OCI-LY7 (cell line): ENCODE measurements around the gene AHCTF1. TPM values are rescaled to one million over a fixed set of nuclear protein-coding genes. Genes with fewer than 3 reads are reported as not detected.

Experiments
- BruUV-seq: library from RNA; stranded (reverse); fragments of 400-500 nt; replicated peaks from 2 replicates; lab custom pipeline; 2021; lab: Mats Ljungman, UMichigan
- CTCF ChIA-PET: fragments of 300-600 bp; sonication (Branson Sonifier 250); formaldehyde crosslinking; loops from one replicate; lab custom pipeline; 2022; ENCODE audit warnings: antibody characterized with exemption; ENCODE audit not compliant: unreplicated experiment; lab: Charles Lee
- POLR2A ChIA-PET: fragments of 300-600 bp; sonication (Branson Sonifier 250); formaldehyde crosslinking; loops from one replicate; lab custom pipeline; 2022; ENCODE audit warnings: antibody characterized with exemption; lab: Charles Lee
- DNase-seq: peaks from one replicate; pipeline ENCODE4 v3.0.0-alpha.2; 2015; ENCODE audit warnings: low spot score
- H2AFZ ChIP-seq: fragments of 200-600 bp; sonication (generic), shearing (Covaris generic); 2 replicates; pipeline ENCODE4 v1.6.1; 2014; ENCODE audit warnings: mild to moderate bottlenecking, antibody characterized with exemption, low read length, moderate library complexity
- H3K27ac ChIP-seq: fragments of 200-600 bp; sonication (generic); 2 replicates; pipeline ENCODE4 v1.5.1; 2014; ENCODE audit warnings: mixed run types, low read depth, mild to moderate bottlenecking, moderate library complexity, low read length, inconsistent platforms; ENCODE audit not compliant: poor library complexity, severe bottlenecking
- H3K36me3 ChIP-seq: fragments of 200-600 bp; sonication (generic); 2 replicates; pipeline ENCODE4 v1.6.1; 2014; ENCODE audit warnings: mild to moderate bottlenecking, antibody characterized with exemption, low read length, moderate library complexity, mixed read lengths; ENCODE audit not compliant: insufficient read depth
- H3K4me1 ChIP-seq: fragments of 200-600 bp; sonication (generic); 2 replicates; pipeline ENCODE4 v1.5.1; 2014; ENCODE audit warnings: mild to moderate bottlenecking, low read length; ENCODE audit not compliant: insufficient read depth, poor library complexity, severe bottlenecking
- H3K4me2 ChIP-seq: fragments of 200-600 bp; sonication (generic); 2 replicates; pipeline ENCODE4 v1.6.1; 2014; ENCODE audit warnings: mild to moderate bottlenecking, low read length
- H3K4me3 ChIP-seq: fragments of 200-600 bp; sonication (generic); 2 replicates; pipeline ENCODE4 v1.5.1; 2014; ENCODE audit warnings: mild to moderate bottlenecking, low read depth, low read length; ENCODE audit not compliant: poor library complexity, severe bottlenecking
- H3K79me2 ChIP-seq: fragments of 200-600 bp; sonication (generic); 2 replicates; pipeline ENCODE4 v1.6.1; 2016; ENCODE audit warnings: low read depth, mild to moderate bottlenecking, low read length, moderate library complexity, mixed read lengths; ENCODE audit not compliant: insufficient read depth
- H3K9me2 ChIP-seq: fragments of 200-600 bp; sonication (generic); 2 replicates; pipeline ENCODE4 v1.6.1; 2016; ENCODE audit warnings: mild to moderate bottlenecking, low read length, mixed read lengths; ENCODE audit not compliant: insufficient read depth
- H3K9me3 ChIP-seq: fragments of 200-600 bp; sonication (generic); 2 replicates; pipeline ENCODE4 v1.6.1; 2014; ENCODE audit warnings: mild to moderate bottlenecking, mixed run types, low read length, mixed read lengths
- H4K20me1 ChIP-seq: fragments of 200-600 bp; sonication (generic); 2 replicates; pipeline ENCODE4 v1.6.1; 2014; ENCODE audit warnings: mild to moderate bottlenecking, antibody characterized with exemption, low read length, moderate library complexity, mixed read lengths; ENCODE audit not compliant: insufficient read depth
- CTCF ChIP-seq: fragments of 200-600 bp; sonication (generic); conservative IDR thresholded peaks from 2 replicates; pipeline ENCODE4 v1.5.1; 2014; ENCODE audit warnings: mild to moderate bottlenecking, antibody characterized with exemption, low read length, moderate library complexity, mixed read lengths
- EZH2phosphoT487 ChIP-seq: fragments of 200-600 bp; sonication (generic); IDR thresholded peaks from 2 replicates; pipeline ENCODE4 v1.6.1; 2018; ENCODE audit warnings: low read depth, borderline replicate concordance, mild to moderate bottlenecking, mixed run types, antibody characterized with exemption, low read length, moderate library complexity, mixed read lengths
- intact Hi-C: fragments of 100-400 bp; cut with micrococcal nuclease; formaldehyde crosslinking; loops from one replicate; pipeline ENCODE4 v1.10.0; 2022; ENCODE audit not compliant: unreplicated experiment
- total RNA-seq, 2 experiments: library from RNA; depleted of rRNA in 1 of 2; stranded (reverse); fragments of >200 nt in 1 of 2; shearing (Covaris generic) in 1 of 2; gene quantifications; 2 replicates each; pipeline ENCODE4 v1.2.3, GENCODE V29; 2014 to 2022

AHCTF1 gene
- total RNA-seq, 2 experiments from 2014 or later: 38.5 to 57.7 TPM

DNA sequence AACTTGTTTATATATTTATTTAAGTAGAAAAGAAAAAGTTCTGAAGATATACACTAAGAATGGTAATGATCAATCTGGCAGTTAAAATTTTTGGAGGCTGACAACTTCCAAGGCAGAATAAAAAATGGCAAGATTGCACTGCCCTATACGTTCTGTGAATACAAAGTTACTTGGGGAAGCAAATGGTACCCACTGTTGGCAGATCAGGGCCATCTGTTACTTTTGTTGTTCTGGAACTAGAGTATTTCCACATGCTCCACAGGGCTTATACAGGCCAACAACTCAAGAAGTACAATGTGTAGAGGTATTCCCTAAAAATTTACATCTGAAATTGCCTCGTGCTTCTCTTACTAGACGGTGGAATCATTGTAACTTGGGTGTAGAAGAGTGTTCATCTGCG is 53.2 kb downstream of the AHCTF1 start:
- intact Hi-C loops: no loop called here
- POLR2A ChIA-PET: no interaction called here

DNA sequence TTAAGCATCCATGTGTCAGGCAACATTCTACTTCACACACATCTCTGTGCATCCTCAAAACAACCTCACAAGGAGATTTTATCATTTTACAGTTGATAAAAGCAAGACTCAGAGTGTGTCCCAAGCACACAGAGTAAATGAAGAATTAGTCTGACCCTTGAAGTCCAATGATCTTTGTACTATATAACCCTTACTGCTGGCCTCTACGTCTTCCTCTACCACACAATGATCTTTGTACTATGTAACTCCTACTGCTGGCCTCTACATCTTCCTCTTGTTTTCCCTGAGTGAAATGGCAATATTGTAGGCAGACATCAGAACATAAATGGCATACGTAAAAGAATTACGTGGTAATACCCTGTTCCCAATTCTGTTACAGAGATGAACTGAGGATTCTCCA is 55.3 kb downstream of the AHCTF1 start:
- Histone ChIP-seq H3K9me3 (no peaks in the 10 kb centered on the region), H3K4me1 (no peaks in the 10 kb centered on the region), H2AFZ (no peak overlapping the region), H3K79me2 (no peaks in the 10 kb centered on the region; the same call in 1 of the 2 replicates), H3K27ac (no peak overlapping the region), H4K20me1 (no peaks in the 10 kb centered on the region), H3K36me3 (peaks cover 92% of the 10 kb centered on the region), H3K4me2 (no peak overlapping the region), H3K4me3 (no peak overlapping the region), H3K9me2 (no peaks in the 10 kb centered on the region)
- DNase-seq: no peak
- TF ChIP-seq CTCF: no peak
- no peak for TF ChIP-seq EZH2phosphoT487
- no TSS peak for BruUV-seq
- intact Hi-C loops: no loop called here
- ChIA-PET POLR2A (no interaction called here), CTCF (no interaction called here)

More for the DNA sequence above, 53.2 kb downstream of the AHCTF1 start:
- Histone ChIP-seq H3K27ac (no peak overlapping the region), H3K9me3 (no peaks in the 10 kb centered on the region), H2AFZ (no peak overlapping the region), H3K4me3 (no peak overlapping the region), H4K20me1 (no peaks in the 10 kb centered on the region), H3K79me2 (no peaks in the 10 kb centered on the region), H3K4me2 (no peak overlapping the region), H3K4me1 (no peaks in the 10 kb centered on the region), H3K36me3 (peaks cover 85% of the 10 kb centered on the region), H3K9me2 (no peaks in the 10 kb centered on the region)
- no TSS peak for BruUV-seq
- TF ChIP-seq EZH2phosphoT487 (no peak), CTCF (no peak)
- CTCF ChIA-PET: no interaction called here
- no peak for DNase-seq

- Histone ChIP-seq H3K4me3 (no peak overlapping the region), H3K4me1 (no peaks in the 10 kb centered on the region), H3K79me2 (no peaks in the 10 kb centered on the region; the same call in 1 of the 2 replicates), H3K9me2 (no peaks in the 10 kb centered on the region), H4K20me1 (no peaks in the 10 kb centered on the region), H3K4me2 (no peak overlapping the region), H3K9me3 (no peaks in the 10 kb centered on the region), H2AFZ (no peak overlapping the region), H3K27ac (no peak overlapping the region), H3K36me3 (peaks cover 95% of the 10 kb centered on the region)
- ChIA-PET CTCF (no interaction called here), POLR2A (no interaction called here)
- intact Hi-C loops: no loop called here
- no TSS peak for BruUV-seq
- no peak for DNase-seq
- TF ChIP-seq CTCF (no peak), EZH2phosphoT487 (no peak)
Observed at GRCh38 chr1:246875041-246876026, 56.4 kb downstream of the AHCTF1 start.
